H1 (cell line): Measurements from ENCODE around the gene ZNF521. TPM values are rescaled to one million over a fixed set of nuclear protein-coding genes. Genes with fewer than 3 reads are reported as not detected.

ENCODE experiments used
- CTCF ChIA-PET: fragments of 300-600 bp; sonication (Branson Sonifier 250); formaldehyde crosslinking; loops from one replicate; lab custom pipeline; 2021; ENCODE audit not compliant: partially characterized antibody; lab: Charles Lee
- POLR2A ChIA-PET: fragments of 300-600 bp; sonication (Branson Sonifier 250); formaldehyde crosslinking; loops from one replicate; lab custom pipeline; 2021; ENCODE audit warnings: inconsistent platforms; ENCODE audit not compliant: partially characterized antibody; lab: Charles Lee
- DNase-seq, 2 experiments: peaks; one replicate each; pipeline versions ENCODE4 v3.0.0 to v3.0.0-alpha.2; 2010 to 2022; ENCODE audit warnings: low spot score in 2 of 2, low read depth in 1 of 2, mixed read lengths in 1 of 2
- FAIRE-seq: peaks from 2 replicates; lab custom pipeline; 2011; peaks lifted over from hg19 to GRCh38; lab: Jason Lieb, UNC
- H2AFZ ChIP-seq: 2 replicates; pipeline ENCODE4 v1.8.1; 2012; ENCODE audit warnings: low read length, inconsistent platforms
- H2AK5ac ChIP-seq: 2 replicates; pipeline ENCODE4 v1.6.1; 2013; ENCODE audit warnings: low read depth, low read length
- H2BK120ac ChIP-seq: replicated peaks from 2 replicates; pipeline ENCODE3; 2013; ENCODE audit warnings: low read depth, low read length, inconsistent platforms
- H2BK12ac ChIP-seq: 2 replicates; pipeline ENCODE4 v1.6.1; 2013; ENCODE audit warnings: low read depth, low read length
- H2BK15ac ChIP-seq: 2 replicates; pipeline ENCODE4 v1.6.1; 2013; ENCODE audit warnings: low read length
- H2BK20ac ChIP-seq: 2 replicates; pipeline ENCODE4 v1.6.1; 2013; ENCODE audit warnings: low read length
- H2BK5ac ChIP-seq: 2 replicates; pipeline ENCODE4 v1.6.1; 2013; ENCODE audit warnings: low read depth, low read length
- H3K14ac ChIP-seq: 2 replicates; pipeline ENCODE4 v1.6.1; 2013; ENCODE audit warnings: inconsistent platforms; ENCODE audit not compliant: insufficient read length
- H3K18ac ChIP-seq: 2 replicates; pipeline ENCODE4 v1.6.1; 2013; ENCODE audit warnings: low read length; ENCODE audit errors: extremely low read depth
- H3K23ac ChIP-seq: 2 replicates; pipeline ENCODE4 v1.6.1; 2013; ENCODE audit warnings: inconsistent platforms; ENCODE audit not compliant: insufficient read length
- H3K23me2 ChIP-seq: 2 replicates; pipeline ENCODE4 v1.6.1; 2013; ENCODE audit warnings: low read depth, low read length
- H3K27ac ChIP-seq: 2 replicates; pipeline ENCODE4 v1.6.1; 2011; ENCODE audit warnings: low read depth, low read length, inconsistent platforms
- H3K27me3 ChIP-seq, 4 experiments: replicated peaks in 1 of 4; 1 replicate in 1 of 4; 2 replicates in 3 of 4; pipeline versions ENCODE4 v1.6.1 to v1.8.1; 2011 to 2013; ENCODE audit warnings: low read length in 3 of 4, mild to moderate bottlenecking in 3 of 4, inconsistent platforms in 2 of 4, mixed read lengths in 2 of 4, moderate library complexity in 1 of 4; ENCODE audit not compliant: control insufficient read depth in 3 of 4, insufficient read depth in 3 of 4; ENCODE audit errors: extremely low read depth in 1 of 4
- H3K36me3 ChIP-seq, 4 experiments: 2 replicates each; pipeline versions ENCODE4 v1.6.1 to v1.8.1; 2011 to 2013; ENCODE audit warnings: mild to moderate bottlenecking in 4 of 4, low read length in 3 of 4, moderate library complexity in 2 of 4, control low read depth in 1 of 4, inconsistent platforms in 1 of 4; ENCODE audit not compliant: insufficient read depth in 4 of 4, control insufficient read depth in 2 of 4
- H3K4ac ChIP-seq: replicated peaks from 2 replicates; pipeline ENCODE3; 2013; ENCODE audit warnings: low read length, low read depth, mixed read lengths, inconsistent platforms; ENCODE audit not compliant: insufficient read length
- H3K4me1 ChIP-seq, 4 experiments: replicated peaks in 1 of 4; 1 replicate in 1 of 4; 2 replicates in 3 of 4; pipeline versions ENCODE4 v1.6.1 to v1.8.1; 2011 to 2013; ENCODE audit warnings: low read length in 3 of 4, inconsistent platforms in 2 of 4, mixed read lengths in 1 of 4; ENCODE audit not compliant: insufficient read depth in 4 of 4, control insufficient read depth in 3 of 4
- H3K4me2 ChIP-seq, 2 experiments: 2 replicates each; pipeline versions ENCODE4 v1.6.1 to v1.8.1; 2011 to 2013; ENCODE audit warnings: low read depth in 2 of 2, low read length in 2 of 2, control low read depth in 1 of 2, inconsistent platforms in 1 of 2, mild to moderate bottlenecking in 1 of 2; ENCODE audit not compliant: insufficient read depth in 1 of 2
- H3K4me3 ChIP-seq, 4 experiments: fragments of 200-600, 300-600 bp in 1 of 4; sonication (generic), shearing (Covaris generic), sonication (Bioruptor Twin) in 1 of 4; 2 replicates each; pipeline versions ENCODE4 v1.5.1 to v1.8.1; 2011 to 2016; ENCODE audit warnings: low read length in 4 of 4, low read depth in 3 of 4, control low read depth in 2 of 4, inconsistent platforms in 2 of 4, mild to moderate bottlenecking in 2 of 4, mixed read lengths in 1 of 4, moderate library complexity in 1 of 4; ENCODE audit not compliant: insufficient read depth in 2 of 4; ENCODE audit errors: extremely low read depth in 1 of 4
- H3K56ac ChIP-seq: replicated peaks from 2 replicates; pipeline ENCODE3; 2013; ENCODE audit warnings: low read depth, mild to moderate bottlenecking, mixed read lengths, low read length, inconsistent platforms; ENCODE audit not compliant: insufficient read length
- H3K79me1 ChIP-seq: 2 replicates; pipeline ENCODE4 v1.6.1; 2013; ENCODE audit warnings: low read depth, low read length, control low read depth
- H3K79me2 ChIP-seq, 2 experiments: 2 replicates each; pipeline versions ENCODE4 v1.6.1 to v1.8.1; 2012 to 2013; ENCODE audit warnings: low read length in 2 of 2, mild to moderate bottlenecking in 2 of 2, inconsistent platforms in 1 of 2; ENCODE audit not compliant: insufficient read depth in 2 of 2, control insufficient read depth in 1 of 2
- H3K9ac ChIP-seq, 4 experiments: replicated peaks in 1 of 4; 1 replicate in 1 of 4; 2 replicates in 3 of 4; pipeline versions ENCODE4 v1.6.1 to v1.8.1; 2011 to 2013; ENCODE audit warnings: low read depth in 3 of 4, low read length in 3 of 4, control low read depth in 2 of 4, mild to moderate bottlenecking in 2 of 4, moderate library complexity in 2 of 4, inconsistent platforms in 1 of 4; ENCODE audit errors: extremely low read depth in 1 of 4
- H3K9me3 ChIP-seq, 2 experiments: 2 replicates each; pipeline versions ENCODE4 v1.6.1 to v1.8.1; 2012 to 2013; ENCODE audit warnings: mild to moderate bottlenecking in 2 of 2, moderate library complexity in 2 of 2, control low read depth in 1 of 2, inconsistent platforms in 1 of 2, low read depth in 1 of 2, low read length in 1 of 2, mixed read lengths in 1 of 2; ENCODE audit not compliant: insufficient read depth in 2 of 2
- H4K20me1 ChIP-seq, 2 experiments: replicated peaks in 1 of 2; 2 replicates each; pipeline versions ENCODE3 to v1.8.1; 2011 to 2013; ENCODE audit warnings: inconsistent platforms in 2 of 2, low read length in 2 of 2, mild to moderate bottlenecking in 1 of 2; ENCODE audit not compliant: insufficient read depth in 2 of 2, control insufficient read depth in 1 of 2
- H4K5ac ChIP-seq: 2 replicates; pipeline ENCODE4 v1.6.1; 2013; ENCODE audit warnings: low read length, low read depth, mixed read lengths, inconsistent platforms; ENCODE audit not compliant: insufficient read length
- H4K8ac ChIP-seq: 2 replicates; pipeline ENCODE4 v1.8.0; 2013; ENCODE audit warnings: mild to moderate bottlenecking, moderate library complexity, low read length, inconsistent platforms; ENCODE audit not compliant: insufficient read depth; ENCODE audit errors: extremely low read depth
- H4K91ac ChIP-seq: replicated peaks from 2 replicates; pipeline ENCODE3; 2013; ENCODE audit warnings: low read length, mixed read lengths, inconsistent platforms; ENCODE audit not compliant: insufficient read length
- CTCF ChIP-seq, 3 experiments: IDR thresholded peaks; 1 replicate in 2 of 3; 2 replicates in 1 of 3; pipeline versions ENCODE4 v1.5.1 to v1.6.1; 2011; ENCODE audit warnings: low read length in 3 of 3, mild to moderate bottlenecking in 3 of 3, inconsistent platforms in 2 of 3, low read depth in 1 of 3, moderate library complexity in 1 of 3; ENCODE audit not compliant: insufficient read depth in 1 of 3; ENCODE audit errors: control extremely low read depth in 1 of 3
- KDM5A ChIP-seq: fragments of 200-600 bp; IDR thresholded peaks from 2 replicates; pipeline ENCODE4 v1.7.1; 2012; ENCODE audit warnings: mild to moderate bottlenecking, low read length, inconsistent platforms, mixed read lengths
- TAF1 ChIP-seq: IDR thresholded peaks from 2 replicates; pipeline ENCODE4 v1.6.1; 2011; ENCODE audit warnings: mild to moderate bottlenecking, low read depth, low read length
- TCF12 ChIP-seq: IDR thresholded peaks from 2 replicates; pipeline ENCODE4 v1.6.1; 2011; ENCODE audit warnings: low read depth, mild to moderate bottlenecking, low read length
- WGBS, 2 experiments: shearing (Covaris generic) in 1 of 2; methylation state at CpG; one replicate each; pipeline versions ENCODE4 v1.1.6 to v1.1.7; 2013 to 2015; ENCODE audit warnings: low lambda C conversion rate in 2 of 2, mixed read lengths in 2 of 2, inconsistent platforms in 1 of 2, low coverage in 1 of 2, missing lambda C conversion rate in 1 of 2; ENCODE audit not compliant: insufficient replicate concordance in 2 of 2, insufficient coverage in 1 of 2, insufficient read length in 1 of 2; ENCODE audit errors: extremely low coverage in 1 of 2, missing lambda C conversion rate in 1 of 2; 5-methylcytosine and 5-hydroxymethylcytosine counted together
- polyA plus RNA-seq, 7 experiments: library from polyadenylated mRNA; depleted of rRNA in 3 of 7; stranded (reverse) in 5 of 7; unstranded in 2 of 7; fragments of >200 nt in 5 of 7; fragments of 200-250 nt in 2 of 7; gene quantifications; 1 replicate in 5 of 7; 2 replicates in 1 of 7; 4 replicates in 1 of 7; pipeline versions ENCODE4 v1.2.1 to v1.2.3, GENCODE V29; 2011 to 2013; ENCODE audit warnings: missing spikeins in 2 of 7, mixed read lengths in 2 of 7
- total RNA-seq: library from RNA; stranded (reverse); fragmentation: NEBNext Ultra II Directional; extraction: Animal tissue kit (Norgen Biotek cat#: 25700); gene quantifications from 2 replicates; pipeline ENCODE4 v1.2.1, GENCODE V29; 2021

The ZNF521 gene
- total and polyA plus RNA-seq, 2 of the 8 experiments (the other 6 are each of a cell fraction or from before 2014, with no cell fraction given), result 9.5 to 15.8 TPM

GRCh38 chr18:25256439-25256838 lies 95.5 kb downstream of the ZNF521 start:
- H3K56ac ChIP-seq, result no peak overlapping the region
- H3K23ac ChIP-seq, result no peak overlapping the region
- no peak overlapping the region for H3K27ac ChIP-seq
- H3K9ac ChIP-seq, result no peak overlapping the region
- no peaks in the 10 kb centered on the region for H4K20me1 ChIP-seq
- no peak overlapping the region for H4K8ac ChIP-seq
- H3K14ac ChIP-seq, result no peak overlapping the region
- H3K9me3 ChIP-seq, result no peaks in the 10 kb centered on the region
- FAIRE-seq (peak; percentile 60), DNase-seq (no peak)
- no peak overlapping the region for H2BK5ac ChIP-seq
- H2AFZ ChIP-seq, result no peak overlapping the region
- WGBS, 2 experiments, result 66% methylated on average over 4 of the region's 4 CpGs; no CpG with 5 or more reads in 1 of the 2 experiments
- no peak overlapping the region for H3K18ac ChIP-seq
- POLR2A ChIA-PET, result no interaction called here
- no peak overlapping the region for H2BK15ac ChIP-seq
- no peak overlapping the region for H4K5ac ChIP-seq
- H3K79me2 ChIP-seq, result no peaks in the 10 kb centered on the region
- H3K4me1 ChIP-seq, result peaks cover 0 to 7% (median 0%) of the 10 kb centered on the region in 4 experiments; a peak in 1 of 7 replicates
- H3K36me3 ChIP-seq, result no peaks in the 10 kb centered on the region
- no peak overlapping the region for H3K4ac ChIP-seq
- H4K91ac ChIP-seq, result no peak overlapping the region
- no peak overlapping the region for H2BK20ac ChIP-seq
- H3K23me2 ChIP-seq, result no peaks in the 10 kb centered on the region
- no peak overlapping the region for H3K4me3 ChIP-seq
- no peaks in the 10 kb centered on the region for H3K79me1 ChIP-seq
- H3K27me3 ChIP-seq, result no peaks in the 10 kb centered on the region
- no peak overlapping the region for H2BK12ac ChIP-seq
- H2BK120ac ChIP-seq, result no peak overlapping the region
- CTCF ChIA-PET, result no interaction called here
- H2AK5ac ChIP-seq, result no peak overlapping the region
- H3K4me2 ChIP-seq, result no peak overlapping the region
- peak in 2 of 3 experiments; percentile 16 to 35; a peak in 2 of 4 replicates for TF ChIP-seq CTCF (IDR thresholded peaks at IDR 0.05; ENCODE audit: control extremely low read depth in 1 of 3, insufficient read depth in 1 of 3, low read depth in 1 of 3, low read length in 3 of 3)
- no peak for TF ChIP-seq KDM5A
- no peak for TF ChIP-seq TCF12
- TF ChIP-seq TAF1, result no peak
